Gastrocnemius medialis (tissue), 4 donors: ENCODE results near the gene SEPTIN5.

ENCODE experiments used
- CTCF ChIP-seq, 5 experiments: fragments of 450-650 bp in 3 of 5; fragments of 200-600 bp in 2 of 5; sonication (generic) in 2 of 5; IDR thresholded peaks in 4 of 5; conservative IDR thresholded peaks in 1 of 5; 1 replicate in 4 of 5; 2 replicates in 1 of 5; pipeline ENCODE4 v1.5.1; 2016 to 2019; ENCODE audit warnings: antibody characterized with exemption in 5 of 5, mild to moderate bottlenecking in 3 of 5, moderate library complexity in 3 of 5
- POLR2A ChIP-seq, 2 donors: fragments of 450-650 bp; IDR thresholded peaks; one replicate each; pipeline ENCODE4 v1.6.1; 2017; ENCODE audit warnings: antibody characterized with exemption in 2 of 2, mild to moderate bottlenecking in 2 of 2, moderate library complexity in 2 of 2

GRCh38 chr22:19689408-19689807, 24.9 kb upstream of the SEPTIN5 start:
- TF ChIP-seq CTCF (IDR thresholded peaks at IDR 0.05 in 4 of 5, conservative IDR thresholded peaks at IDR 0.05 in 1 of 5) (no peak), POLR2A (IDR thresholded peaks at IDR 0.05) (no peak)
